GM10266 (cell line): ENCODE results near the gene ZSCAN23.
A peak's percentile ranks its signal among the peaks of the same experiment; 100 is the strongest.
"Not testable (repeated sequence)": the region's sequence is repeated elsewhere in the genome, so short reads cannot be mapped to it uniquely, and the experiment has no call there.

Source experiments
- DNase-seq: peaks from one replicate; pipeline ENCODE4 v3.0.0; 2012; ENCODE audit errors: extremely low spot score
- CTCF ChIP-seq: IDR thresholded peaks from 2 replicates; pipeline ENCODE4 v1.5.1; 2012; ENCODE audit warnings: mild to moderate bottlenecking, low read depth; ENCODE audit not compliant: control insufficient read depth, insufficient read depth; ENCODE audit errors: missing control alignments

Gene ZSCAN23

GRCh38 chr6:28486533-28486932, 43.2 kb upstream of the ZSCAN23 start:
- DNase-seq = no peak
- TF ChIP-seq CTCF = no peak

- no peak for DNase-seq
- TF ChIP-seq CTCF = no peak
These were observed 42.2 kb upstream of the ZSCAN23 start for GRCh38 chr6:28485482-28485881.

DNA sequence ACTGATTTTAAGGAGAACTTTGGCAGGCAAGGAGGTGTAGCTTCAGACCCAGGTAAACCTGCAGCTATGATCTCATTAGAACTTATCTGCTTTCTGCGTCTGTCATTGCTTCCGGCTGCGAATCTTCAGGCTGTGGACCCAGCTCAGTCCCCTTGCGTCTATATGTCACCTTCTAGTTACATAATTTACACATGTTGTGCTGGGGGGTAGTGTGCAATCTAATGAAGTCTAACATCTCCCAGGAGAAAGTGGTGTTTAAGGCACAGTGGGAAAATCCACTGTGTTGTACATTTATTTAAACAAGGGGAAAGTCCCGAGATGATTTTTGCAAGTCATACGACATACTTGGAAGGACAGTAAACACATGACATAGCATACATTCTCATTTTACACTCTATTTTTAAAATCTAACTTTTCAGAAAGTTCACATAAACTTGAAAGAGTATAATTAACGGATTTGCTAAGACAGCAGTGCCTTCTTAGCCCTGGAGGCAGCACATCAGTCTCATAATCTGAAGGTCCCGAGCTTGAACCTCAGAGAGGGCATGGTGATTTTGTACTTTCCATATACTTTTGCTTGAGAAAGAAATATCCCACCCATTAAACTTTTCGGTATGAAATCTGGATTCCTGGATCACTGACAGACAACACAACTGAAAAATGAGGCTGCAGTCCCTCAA, 37.1 kb upstream of the ZSCAN23 start:
- DNase-seq = no peak
- TF ChIP-seq CTCF = no peak

DNA sequence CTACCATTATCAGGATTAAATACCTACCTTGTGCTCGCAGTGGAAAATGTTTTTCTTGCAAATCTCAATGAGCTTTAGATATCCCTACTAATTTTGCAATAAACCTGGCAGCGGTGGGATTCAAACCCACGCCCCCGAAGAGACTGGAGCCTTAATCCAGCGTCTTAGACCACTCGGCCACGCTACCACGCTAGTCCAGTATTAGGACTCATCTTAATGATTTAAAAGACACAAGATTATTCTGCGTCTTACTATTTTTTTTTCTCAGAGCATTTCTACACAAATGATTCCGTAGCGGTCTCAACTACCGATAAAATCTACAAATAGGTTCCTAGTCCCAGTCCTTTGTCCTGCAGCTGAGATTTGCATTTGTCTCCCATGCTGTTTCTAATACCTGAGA, 35.2 kb upstream of the ZSCAN23 start:
- TF ChIP-seq CTCF = no peak
- DNase-seq = no peak

DNA sequence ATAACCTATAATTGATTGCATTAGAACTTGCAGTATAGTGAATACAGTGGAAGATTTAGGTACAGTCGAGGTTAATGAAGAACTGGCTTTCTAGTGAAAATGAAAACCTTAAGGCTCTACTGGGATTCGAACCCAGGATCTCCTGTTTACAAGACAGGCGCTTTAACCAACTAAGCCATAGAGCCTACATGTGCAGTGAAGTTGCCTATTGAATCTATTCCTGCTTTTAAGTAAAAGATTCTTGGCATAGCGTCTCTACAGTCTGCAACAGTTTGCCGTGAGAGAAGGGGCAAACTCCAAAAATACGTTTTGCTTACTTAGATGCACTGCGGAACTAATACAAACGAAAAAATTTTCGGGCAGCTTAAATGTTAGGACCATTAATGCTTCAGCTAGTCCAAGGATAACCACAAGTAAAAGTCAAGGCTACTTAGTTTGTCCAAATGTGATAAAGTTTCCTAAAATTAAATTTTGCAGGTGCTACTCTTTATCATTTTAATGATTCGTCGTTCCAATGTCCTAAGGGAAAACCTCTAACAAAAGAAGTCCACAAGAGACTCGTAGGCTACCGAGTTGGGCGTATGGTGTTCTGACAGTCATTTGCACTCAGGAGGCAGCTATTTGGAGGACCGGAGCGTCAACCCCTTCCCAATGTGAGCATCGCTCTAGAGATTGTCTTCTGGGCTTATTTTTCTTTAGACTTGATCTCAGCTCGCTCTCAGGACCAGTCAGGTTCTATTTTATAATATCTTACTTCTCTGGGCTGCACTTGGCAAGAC, 31.3 kb upstream of the ZSCAN23 start:
- no peak for TF ChIP-seq CTCF
- peak; percentile 71 for DNase-seq

DNA sequence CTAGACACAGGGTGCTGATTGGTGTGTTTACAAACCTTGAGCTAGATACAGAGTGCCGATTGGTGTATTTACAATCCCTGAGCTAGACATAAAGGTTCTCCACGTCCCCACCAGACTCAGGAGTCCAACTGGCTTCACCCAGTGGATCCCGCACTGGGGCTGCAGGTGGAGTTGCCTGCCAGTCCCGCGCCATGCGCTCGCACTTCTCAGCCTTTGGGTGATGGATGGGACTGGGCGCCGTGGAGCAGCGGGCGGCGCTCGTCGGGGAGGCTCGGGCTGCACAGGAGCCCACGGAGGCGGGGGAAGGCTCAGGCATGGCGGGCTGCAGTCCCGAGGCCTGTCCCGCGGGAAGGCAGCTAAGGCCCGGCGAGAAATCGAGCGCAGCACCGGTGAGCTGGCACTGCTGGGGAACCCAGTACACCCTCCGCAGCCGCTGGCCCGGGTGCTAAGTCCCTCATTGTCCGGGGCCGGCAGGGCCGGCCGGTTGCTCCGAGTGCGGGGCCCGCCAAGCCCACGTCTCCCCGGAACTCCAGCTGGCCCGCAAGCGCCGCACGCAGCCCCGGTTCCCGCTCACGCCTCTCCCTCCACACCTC, 26.0 kb upstream of the ZSCAN23 start:
- not testable (repeated sequence) for DNase-seq

GRCh38 chr6:28468056-28468455, 24.8 kb upstream of the ZSCAN23 start:
- DNase-seq = no peak
- no peak for TF ChIP-seq CTCF
